ENCODE results near the gene UPK1A.

- TF ChIP-seq, protein P1, sequence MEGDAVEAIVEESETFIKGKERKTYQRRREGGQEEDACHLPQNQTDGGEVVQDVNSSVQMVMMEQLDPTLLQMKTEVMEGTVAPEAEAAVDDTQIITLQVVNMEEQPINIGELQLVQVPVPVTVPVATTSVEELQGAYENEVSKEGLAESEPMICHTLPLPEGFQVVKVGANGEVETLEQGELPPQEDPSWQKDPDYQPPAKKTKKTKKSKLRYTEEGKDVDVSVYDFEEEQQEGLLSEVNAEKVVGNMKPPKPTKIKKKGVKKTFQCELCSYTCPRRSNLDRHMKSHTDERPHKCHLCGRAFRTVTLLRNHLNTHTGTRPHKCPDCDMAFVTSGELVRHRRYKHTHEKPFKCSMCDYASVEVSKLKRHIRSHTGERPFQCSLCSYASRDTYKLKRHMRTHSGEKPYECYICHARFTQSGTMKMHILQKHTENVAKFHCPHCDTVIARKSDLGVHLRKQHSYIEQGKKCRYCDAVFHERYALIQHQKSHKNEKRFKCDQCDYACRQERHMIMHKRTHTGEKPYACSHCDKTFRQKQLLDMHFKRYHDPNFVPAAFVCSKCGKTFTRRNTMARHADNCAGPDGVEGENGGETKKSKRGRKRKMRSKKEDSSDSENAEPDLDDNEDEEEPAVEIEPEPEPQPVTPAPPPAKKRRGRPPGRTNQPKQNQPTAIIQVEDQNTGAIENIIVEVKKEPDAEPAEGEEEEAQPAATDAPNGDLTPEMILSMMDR (IDR thresholded peaks at IDR 0.05) = no peak
- TF ChIP-seq POLR2AphosphoS5 (IDR thresholded peaks at IDR 0.05) = no peak
These were observed 57.4 kb downstream of the UPK1A start for GRCh38 chr19:35723671-35724070.

Data from breast epithelium (tissue), 3 donors.